ENCODE results near the gene CEP295NL.
"Not testable (repeated sequence)": the region's sequence is repeated elsewhere in the genome, so short reads cannot be mapped to it uniquely, and the experiment has no call there.

DNA sequence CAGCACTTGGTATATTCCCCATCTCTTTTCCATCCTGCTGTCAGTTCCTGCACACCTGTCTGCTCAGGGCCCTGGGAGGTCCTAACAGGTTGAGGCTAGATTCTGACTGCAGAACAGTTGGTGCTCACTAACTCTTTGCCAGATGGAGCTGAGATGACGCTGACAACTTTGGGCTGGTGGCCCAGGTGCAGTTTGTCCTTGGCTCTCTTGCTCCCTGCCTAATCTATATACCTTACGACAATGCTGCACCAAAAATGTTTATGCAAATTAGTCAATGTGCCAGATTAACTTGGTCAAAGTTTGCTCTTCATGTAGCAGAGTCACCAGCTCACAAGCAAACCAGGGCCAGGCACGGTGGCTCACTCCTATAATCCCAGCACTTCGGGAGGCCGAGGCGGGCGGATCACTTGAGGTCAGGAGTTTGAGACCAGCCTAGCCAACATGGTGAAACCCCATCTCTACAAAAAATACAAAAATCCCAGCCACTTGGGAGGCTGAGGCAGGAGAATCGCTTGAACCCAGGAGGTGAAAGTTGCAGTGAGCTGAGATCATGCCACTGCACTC, 26.0 kb downstream of the CEP295NL start:
- TF ChIP-seq, protein P1, sequence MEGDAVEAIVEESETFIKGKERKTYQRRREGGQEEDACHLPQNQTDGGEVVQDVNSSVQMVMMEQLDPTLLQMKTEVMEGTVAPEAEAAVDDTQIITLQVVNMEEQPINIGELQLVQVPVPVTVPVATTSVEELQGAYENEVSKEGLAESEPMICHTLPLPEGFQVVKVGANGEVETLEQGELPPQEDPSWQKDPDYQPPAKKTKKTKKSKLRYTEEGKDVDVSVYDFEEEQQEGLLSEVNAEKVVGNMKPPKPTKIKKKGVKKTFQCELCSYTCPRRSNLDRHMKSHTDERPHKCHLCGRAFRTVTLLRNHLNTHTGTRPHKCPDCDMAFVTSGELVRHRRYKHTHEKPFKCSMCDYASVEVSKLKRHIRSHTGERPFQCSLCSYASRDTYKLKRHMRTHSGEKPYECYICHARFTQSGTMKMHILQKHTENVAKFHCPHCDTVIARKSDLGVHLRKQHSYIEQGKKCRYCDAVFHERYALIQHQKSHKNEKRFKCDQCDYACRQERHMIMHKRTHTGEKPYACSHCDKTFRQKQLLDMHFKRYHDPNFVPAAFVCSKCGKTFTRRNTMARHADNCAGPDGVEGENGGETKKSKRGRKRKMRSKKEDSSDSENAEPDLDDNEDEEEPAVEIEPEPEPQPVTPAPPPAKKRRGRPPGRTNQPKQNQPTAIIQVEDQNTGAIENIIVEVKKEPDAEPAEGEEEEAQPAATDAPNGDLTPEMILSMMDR (IDR thresholded peaks at IDR 0.05) = not testable (repeated sequence)
- TF ChIP-seq POLR2A (IDR thresholded peaks at IDR 0.05) = not testable (repeated sequence)
